DOHH2 (cell line): ENCODE data around the gene CD200R1L.

Experiments
- H3F3A ChIP-seq: fragments of 200-600 bp; sonication (generic), shearing (Covaris generic); 2 replicates; pipeline ENCODE4 v1.6.0; 2016; ENCODE audit warnings: antibody characterized with exemption, mild to moderate bottlenecking; ENCODE audit not compliant: control insufficient read depth, insufficient read depth
- H3K27ac ChIP-seq: fragments of 200-600 bp; sonication (generic); 2 replicates; pipeline ENCODE4 v1.5.1; 2014; ENCODE audit warnings: low read depth, mild to moderate bottlenecking, low read length, moderate library complexity
- H3K27me3 ChIP-seq: fragments of 200-600 bp; sonication (generic); 2 replicates; pipeline ENCODE4 v1.6.1; 2014; ENCODE audit warnings: mild to moderate bottlenecking, low read length, mixed read lengths; ENCODE audit not compliant: control insufficient read depth
- H3K36me3 ChIP-seq: fragments of 200-600 bp; sonication (generic); 2 replicates; pipeline ENCODE4 v1.6.1; 2014; ENCODE audit warnings: mild to moderate bottlenecking, low read length, moderate library complexity, mixed read lengths; ENCODE audit not compliant: control insufficient read depth
- H3K4me1 ChIP-seq: fragments of 200-600 bp; sonication (generic); 2 replicates; pipeline ENCODE4 v1.6.1; 2014; ENCODE audit warnings: mild to moderate bottlenecking, low read length, mixed read lengths; ENCODE audit not compliant: control insufficient read depth
- H3K4me2 ChIP-seq: fragments of 200-600 bp; sonication (generic); 2 replicates; pipeline ENCODE4 v1.6.0; 2014; ENCODE audit warnings: mild to moderate bottlenecking, low read length, moderate library complexity
- H3K4me3 ChIP-seq: fragments of 200-600 bp; sonication (generic); 2 replicates; pipeline ENCODE4 v1.5.1; 2014; ENCODE audit warnings: mild to moderate bottlenecking, low read length, mixed read lengths
- H3K79me2 ChIP-seq: fragments of 200-600 bp; sonication (generic); 2 replicates; pipeline ENCODE4 v1.6.1; 2014; ENCODE audit warnings: mild to moderate bottlenecking, low read length, mixed read lengths; ENCODE audit not compliant: control insufficient read depth
- H3K9me2 ChIP-seq: fragments of 200-600 bp; sonication (generic); replicated peaks from 2 replicates; pipeline ENCODE4 v1.6.1; 2014; ENCODE audit warnings: mild to moderate bottlenecking, low read length, mixed read lengths; ENCODE audit not compliant: control insufficient read depth
- H3K9me3 ChIP-seq: fragments of 200-600 bp; sonication (generic); 2 replicates; pipeline ENCODE4 v1.6.1; 2014; ENCODE audit warnings: antibody characterized with exemption, low read length, mixed read lengths; ENCODE audit not compliant: control insufficient read depth, insufficient read depth
- H4K20me1 ChIP-seq: fragments of 200-600 bp; sonication (generic); 2 replicates; pipeline ENCODE4 v1.6.0; 2014; ENCODE audit warnings: low read depth, mild to moderate bottlenecking, antibody characterized with exemption, low read length, moderate library complexity; ENCODE audit not compliant: control insufficient read depth, insufficient read depth
- EZH2phosphoT487 ChIP-seq: fragments of 200-600 bp; sonication (generic); IDR thresholded peaks from 2 replicates; pipeline ENCODE4 v1.6.1; 2017; ENCODE audit warnings: borderline replicate concordance, mild to moderate bottlenecking, antibody characterized with exemption, low read length, moderate library complexity, mixed read lengths
- TF ChIP-seq, protein P1 (sequence below): fragments of 200-600 bp; sonication (generic); IDR thresholded peaks from one replicate; pipeline ENCODE4 v1.5.1; 2014; ENCODE audit warnings: antibody characterized with exemption, mild to moderate bottlenecking, low read depth, low read length; ENCODE audit not compliant: poor library complexity, severe bottlenecking

The CD200R1L gene

GRCh38 chr3:112875561-112875960 lies 28.9 kb upstream of the CD200R1L start:
- Histone ChIP-seq H3K27me3 (no peaks in the 10 kb centered on the region), H3F3A (no peaks in the 10 kb centered on the region), H3K79me2 (no peaks in the 10 kb centered on the region), H4K20me1 (no peaks in the 10 kb centered on the region), H3K9me2 (no peaks in the 10 kb centered on the region), H3K4me1 (peaks cover 20% of the 10 kb centered on the region), H3K9me3 (peaks cover 4% of the 10 kb centered on the region; the same call in 1 of the 2 replicates), H3K36me3 (no peaks in the 10 kb centered on the region), H3K4me3 (no peak overlapping the region), H3K4me2 (no peak overlapping the region), H3K27ac (no peak overlapping the region)
- no peak for TF ChIP-seq EZH2phosphoT487
- TF ChIP-seq, protein P1, sequence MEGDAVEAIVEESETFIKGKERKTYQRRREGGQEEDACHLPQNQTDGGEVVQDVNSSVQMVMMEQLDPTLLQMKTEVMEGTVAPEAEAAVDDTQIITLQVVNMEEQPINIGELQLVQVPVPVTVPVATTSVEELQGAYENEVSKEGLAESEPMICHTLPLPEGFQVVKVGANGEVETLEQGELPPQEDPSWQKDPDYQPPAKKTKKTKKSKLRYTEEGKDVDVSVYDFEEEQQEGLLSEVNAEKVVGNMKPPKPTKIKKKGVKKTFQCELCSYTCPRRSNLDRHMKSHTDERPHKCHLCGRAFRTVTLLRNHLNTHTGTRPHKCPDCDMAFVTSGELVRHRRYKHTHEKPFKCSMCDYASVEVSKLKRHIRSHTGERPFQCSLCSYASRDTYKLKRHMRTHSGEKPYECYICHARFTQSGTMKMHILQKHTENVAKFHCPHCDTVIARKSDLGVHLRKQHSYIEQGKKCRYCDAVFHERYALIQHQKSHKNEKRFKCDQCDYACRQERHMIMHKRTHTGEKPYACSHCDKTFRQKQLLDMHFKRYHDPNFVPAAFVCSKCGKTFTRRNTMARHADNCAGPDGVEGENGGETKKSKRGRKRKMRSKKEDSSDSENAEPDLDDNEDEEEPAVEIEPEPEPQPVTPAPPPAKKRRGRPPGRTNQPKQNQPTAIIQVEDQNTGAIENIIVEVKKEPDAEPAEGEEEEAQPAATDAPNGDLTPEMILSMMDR, result no peak

GRCh38 chr3:112874725-112875124 lies 28.1 kb upstream of the CD200R1L start:
- H3K4me2 ChIP-seq, result peak overlapping the region; percentile 62

GRCh38 chr3:112873632-112874031 lies 27.0 kb upstream of the CD200R1L start:
- H3F3A ChIP-seq, result no peaks in the 10 kb centered on the region
- peak overlapping the region; percentile 62 for H3K4me2 ChIP-seq
- H3K27me3 ChIP-seq, result no peaks in the 10 kb centered on the region
- H4K20me1 ChIP-seq, result no peaks in the 10 kb centered on the region
- peaks cover 20% of the 10 kb centered on the region for H3K4me1 ChIP-seq
- H3K36me3 ChIP-seq, result no peaks in the 10 kb centered on the region
- TF ChIP-seq, protein P1, result no peak
- no peak for TF ChIP-seq EZH2phosphoT487
- peak overlapping the region; percentile 27; the same call in 1 of the 2 replicates for H3K27ac ChIP-seq
- no peaks in the 10 kb centered on the region for H3K9me2 ChIP-seq
- H3K4me3 ChIP-seq, result peak overlapping the region; percentile 35
- H3K79me2 ChIP-seq, result no peaks in the 10 kb centered on the region
- H3K9me3 ChIP-seq, result peaks cover 4% of the 10 kb centered on the region; the same call in 1 of the 2 replicates

More at GRCh38 chr3:112874725-112875124, 28.1 kb upstream of the CD200R1L start:
- peaks cover 4% of the 10 kb centered on the region; the same call in 1 of the 2 replicates for H3K9me3 ChIP-seq
- TF ChIP-seq, protein P1, result no peak
- no peak for TF ChIP-seq EZH2phosphoT487
- H3K9me2 ChIP-seq, result no peaks in the 10 kb centered on the region
- H3F3A ChIP-seq, result no peaks in the 10 kb centered on the region
- H4K20me1 ChIP-seq, result no peaks in the 10 kb centered on the region
- no peaks in the 10 kb centered on the region for H3K27me3 ChIP-seq
- H3K36me3 ChIP-seq, result no peaks in the 10 kb centered on the region
- H3K27ac ChIP-seq, result no peak overlapping the region
- peaks cover 20% of the 10 kb centered on the region for H3K4me1 ChIP-seq
- no peak overlapping the region for H3K4me3 ChIP-seq
- H3K79me2 ChIP-seq, result no peaks in the 10 kb centered on the region
